Measurements from ENCODE around the gene CH25H. TPM values are rescaled to one million over a fixed set of nuclear protein-coding genes. Genes with fewer than 3 reads are reported as not detected.

CH25H gene
- polyA plus RNA-seq, 1 experiment: 0.71 TPM

DNA sequence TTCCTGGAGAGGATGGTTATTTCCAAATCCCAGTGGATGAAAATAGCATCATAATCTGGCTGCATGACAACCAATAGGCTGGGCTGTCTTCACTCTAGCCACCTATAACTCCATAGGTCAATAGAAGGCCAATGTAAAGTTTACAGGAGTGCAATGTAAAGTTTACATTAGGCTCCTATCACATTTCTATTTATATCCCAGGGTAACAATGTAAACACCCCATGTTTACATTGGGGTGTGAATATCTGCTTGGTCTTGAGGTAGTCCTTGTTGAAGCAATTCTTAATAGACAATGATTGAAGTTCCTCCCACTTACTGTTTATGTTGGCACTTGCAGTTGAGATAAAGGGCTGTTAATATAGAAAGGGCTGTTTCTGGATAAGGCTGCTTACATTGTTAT lies 21.5 kb downstream of the CH25H start:
- CTCF ChIA-PET: interaction anchor here (1.2 kb wide), 1 partner anchor 32 kb away, joined by 3 read pairs; no protein-coding TSS in a partner anchor
- H3K27ac ChIP-seq (ENCODE audit: low read depth, low read length): no peak overlapping the region
- POLR2A ChIA-PET: no interaction called here
- TF ChIP-seq, protein P1, sequence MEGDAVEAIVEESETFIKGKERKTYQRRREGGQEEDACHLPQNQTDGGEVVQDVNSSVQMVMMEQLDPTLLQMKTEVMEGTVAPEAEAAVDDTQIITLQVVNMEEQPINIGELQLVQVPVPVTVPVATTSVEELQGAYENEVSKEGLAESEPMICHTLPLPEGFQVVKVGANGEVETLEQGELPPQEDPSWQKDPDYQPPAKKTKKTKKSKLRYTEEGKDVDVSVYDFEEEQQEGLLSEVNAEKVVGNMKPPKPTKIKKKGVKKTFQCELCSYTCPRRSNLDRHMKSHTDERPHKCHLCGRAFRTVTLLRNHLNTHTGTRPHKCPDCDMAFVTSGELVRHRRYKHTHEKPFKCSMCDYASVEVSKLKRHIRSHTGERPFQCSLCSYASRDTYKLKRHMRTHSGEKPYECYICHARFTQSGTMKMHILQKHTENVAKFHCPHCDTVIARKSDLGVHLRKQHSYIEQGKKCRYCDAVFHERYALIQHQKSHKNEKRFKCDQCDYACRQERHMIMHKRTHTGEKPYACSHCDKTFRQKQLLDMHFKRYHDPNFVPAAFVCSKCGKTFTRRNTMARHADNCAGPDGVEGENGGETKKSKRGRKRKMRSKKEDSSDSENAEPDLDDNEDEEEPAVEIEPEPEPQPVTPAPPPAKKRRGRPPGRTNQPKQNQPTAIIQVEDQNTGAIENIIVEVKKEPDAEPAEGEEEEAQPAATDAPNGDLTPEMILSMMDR (IDR thresholded peaks at IDR 0.05; ENCODE audit: low read depth, low read length): no peak
- H3K27me3 ChIP-seq (ENCODE audit: control insufficient read depth, insufficient read depth, low read length): no peaks in the 10 kb centered on the region
- no peak overlapping the region for H3K4me3 ChIP-seq (ENCODE audit: low read depth, low read length)
- DNase-seq (ENCODE audit: low read depth, low spot score): no peak
- H3K9me3 ChIP-seq (ENCODE audit: control insufficient read depth, insufficient read depth, low read length): no peaks in the 10 kb centered on the region; the same call in 1 of the 2 replicates

DNA sequence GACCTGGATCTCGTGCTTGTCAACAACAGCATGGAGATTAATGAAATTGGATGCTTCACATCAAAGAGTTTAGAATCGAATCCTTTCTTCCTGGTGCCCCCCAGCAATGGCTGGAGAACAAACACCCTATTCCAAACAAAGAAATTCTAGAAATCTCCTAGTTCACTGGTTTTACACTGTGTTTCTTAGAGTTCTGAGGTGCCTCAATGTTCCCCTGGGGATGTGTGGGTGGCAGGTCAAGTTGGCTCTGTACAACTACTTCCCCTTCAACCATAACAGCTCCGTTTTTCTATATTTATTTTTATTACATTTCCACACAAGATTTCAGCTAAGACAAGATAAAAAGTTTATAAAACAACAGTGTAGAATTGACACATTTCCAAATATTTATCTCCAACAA lies 22.5 kb downstream of the CH25H start:
- H3K9me3 ChIP-seq (ENCODE audit: control insufficient read depth, insufficient read depth, low read length): no peaks in the 10 kb centered on the region; the same call in 1 of the 2 replicates
- H3K27ac ChIP-seq (ENCODE audit: low read depth, low read length): no peak overlapping the region
- no peak for DNase-seq (ENCODE audit: low read depth, low spot score)
- ChIA-PET CTCF (interaction anchor here (0.6 to 1.2 kb wide), 3 partner anchors 33 to 155 kb away, joined by 3 to 4 read pairs (median 3); no protein-coding TSS in a partner anchor), POLR2A (no interaction called here)
- no peak overlapping the region for H3K4me3 ChIP-seq (ENCODE audit: low read depth, low read length)
- TF ChIP-seq, protein P1 (IDR thresholded peaks at IDR 0.05; ENCODE audit: low read depth, low read length): no peak
- no peaks in the 10 kb centered on the region for H3K27me3 ChIP-seq (ENCODE audit: control insufficient read depth, insufficient read depth, low read length)

DNA sequence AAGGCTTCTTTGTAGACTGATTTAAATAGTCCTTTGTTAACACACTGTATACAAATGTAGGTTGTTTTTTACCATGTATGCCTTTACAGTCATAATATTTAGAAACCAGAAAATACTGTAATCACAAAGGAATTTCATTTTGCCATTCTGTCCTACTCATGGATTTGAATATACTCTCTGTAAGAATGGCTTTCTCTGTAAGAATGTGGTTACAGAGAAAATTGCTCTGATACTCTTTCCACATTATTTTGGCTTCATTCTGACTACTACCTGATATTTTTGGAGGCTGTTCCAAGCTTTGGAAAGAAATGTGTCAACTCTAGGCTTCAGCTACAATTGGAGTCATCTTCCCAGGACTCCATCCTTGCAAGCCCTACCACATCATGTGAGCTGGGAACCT lies 23.5 kb downstream of the CH25H start:
- Histone ChIP-seq H3K27me3 (ENCODE audit: control insufficient read depth, insufficient read depth, low read length) (no peaks in the 10 kb centered on the region), H3K9me3 (ENCODE audit: control insufficient read depth, insufficient read depth, low read length) (no peaks in the 10 kb centered on the region), H3K27ac (ENCODE audit: low read depth, low read length) (peak overlapping the region; percentile 40), H3K4me3 (ENCODE audit: low read depth, low read length) (no peak overlapping the region)
- ChIA-PET POLR2A (no interaction called here), CTCF (no interaction called here)
- TF ChIP-seq, protein P1 (IDR thresholded peaks at IDR 0.05; ENCODE audit: low read depth, low read length): no peak
- DNase-seq (ENCODE audit: low read depth, low spot score): no peak

DNA sequence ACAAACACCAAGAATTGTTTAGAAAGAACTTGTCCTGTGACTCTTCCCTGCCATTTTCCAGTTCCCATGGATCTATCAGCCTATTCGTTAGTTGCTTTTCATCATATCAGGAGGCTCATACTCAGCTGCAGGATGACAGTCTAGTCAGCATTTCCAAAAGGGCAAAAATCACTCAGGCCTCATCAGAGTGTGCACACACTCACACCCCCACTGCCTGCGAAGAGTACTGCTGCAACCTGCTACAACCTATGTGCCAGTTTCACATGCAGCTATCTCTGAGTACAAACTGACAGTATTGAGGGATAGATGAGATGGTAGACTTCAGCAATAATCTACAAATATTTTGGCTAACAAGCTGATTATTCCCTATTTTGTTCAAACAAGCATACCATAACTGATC lies 24.2 kb downstream of the CH25H start:
- Histone ChIP-seq H3K4me3 (ENCODE audit: low read depth, low read length) (no peak overlapping the region), H3K9me3 (ENCODE audit: control insufficient read depth, insufficient read depth, low read length) (no peaks in the 10 kb centered on the region), H3K27ac (ENCODE audit: low read depth, low read length) (no peak overlapping the region), H3K27me3 (ENCODE audit: control insufficient read depth, insufficient read depth, low read length) (no peaks in the 10 kb centered on the region)
- DNase-seq (ENCODE audit: low read depth, low spot score): no peak
- TF ChIP-seq, protein P1 (IDR thresholded peaks at IDR 0.05; ENCODE audit: low read depth, low read length): no peak
- ChIA-PET CTCF (no interaction called here), POLR2A (interaction anchor here (0.5 kb wide), 1 partner anchor 16 kb away, joined by 3 read pairs; no protein-coding TSS in a partner anchor)

DNA sequence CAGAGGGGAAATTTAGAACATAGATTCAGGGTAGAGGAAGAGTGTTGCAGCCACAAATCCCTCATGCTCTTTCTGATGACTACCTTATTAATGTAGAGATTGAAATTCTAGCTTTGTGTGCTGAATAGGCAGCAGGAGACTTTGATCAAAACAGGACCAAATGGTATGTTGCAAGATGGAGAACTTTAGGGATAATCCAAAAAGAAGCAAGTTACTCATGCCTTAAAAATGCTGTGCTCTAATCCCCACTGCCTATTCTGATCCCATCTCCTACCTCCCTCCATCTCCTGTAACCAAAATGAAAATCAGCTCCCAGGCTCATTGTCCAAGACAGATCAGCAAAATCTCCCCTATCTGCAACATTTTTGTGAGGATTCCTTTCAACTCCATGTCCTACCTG lies 31.3 kb downstream of the CH25H start:
- Histone ChIP-seq H3K4me3 (ENCODE audit: low read depth, low read length) (no peak overlapping the region), H3K9me3 (ENCODE audit: control insufficient read depth, insufficient read depth, low read length) (no peaks in the 10 kb centered on the region), H3K27me3 (ENCODE audit: control insufficient read depth, insufficient read depth, low read length) (no peaks in the 10 kb centered on the region), H3K27ac (ENCODE audit: low read depth, low read length) (no peak overlapping the region)
- TF ChIP-seq, protein P1 (IDR thresholded peaks at IDR 0.05; ENCODE audit: low read depth, low read length): no peak
- no peak for DNase-seq (ENCODE audit: low read depth, low spot score)
- CTCF ChIA-PET: interaction anchor here (1.1 kb wide), 1 partner anchor 146 kb away, joined by 5 read pairs; no protein-coding TSS in a partner anchor
- POLR2A ChIA-PET: no interaction called here
